Mesendoderm (in vitro differentiated cells): ENCODE results near the gene CASP8.

Experiments used
- DNase-seq: peaks from one replicate; pipeline ENCODE4 v3.0.0; 2013
- H2AK5ac ChIP-seq: 2 replicates; pipeline ENCODE4 v1.6.1; 2013; ENCODE audit warnings: low read length, inconsistent platforms
- H2BK120ac ChIP-seq: 2 replicates; pipeline ENCODE4 v1.6.1; 2013; ENCODE audit warnings: low read depth, mild to moderate bottlenecking, low read length, moderate library complexity, mixed read lengths
- H2BK15ac ChIP-seq: replicated peaks from 2 replicates; pipeline ENCODE4 v1.6.1; 2013; ENCODE audit warnings: low read depth, mild to moderate bottlenecking, moderate library complexity
- H2BK5ac ChIP-seq: 2 replicates; pipeline ENCODE4 v1.6.1; 2013; ENCODE audit warnings: low read length, inconsistent platforms
- H3K18ac ChIP-seq: 2 replicates; pipeline ENCODE4 v1.6.1; 2013; ENCODE audit warnings: mild to moderate bottlenecking, low read length, mixed read lengths
- H3K23ac ChIP-seq: one replicate; pipeline ENCODE4 v1.6.1; 2013; ENCODE audit warnings: low read length
- H3K27ac ChIP-seq: 2 replicates; pipeline ENCODE4 v1.5.1; 2013; ENCODE audit warnings: low read depth, mild to moderate bottlenecking, inconsistent platforms, low read length, moderate library complexity
- H3K27me3 ChIP-seq: 2 replicates; pipeline ENCODE4 v1.6.1; 2013; ENCODE audit warnings: low read length, control low read depth, mild to moderate bottlenecking, inconsistent platforms; ENCODE audit not compliant: insufficient read depth, poor library complexity
- H3K36me3 ChIP-seq: 2 replicates; pipeline ENCODE4 v1.6.1; 2013; ENCODE audit warnings: low read length, inconsistent platforms; ENCODE audit not compliant: control insufficient read depth, insufficient read depth
- H3K4ac ChIP-seq: one replicate; pipeline ENCODE4 v1.6.1; 2013; ENCODE audit warnings: low read depth, mild to moderate bottlenecking, low read length, moderate library complexity
- H3K4me1 ChIP-seq: 2 replicates; pipeline ENCODE4 v1.6.1; 2013; ENCODE audit warnings: low read depth, low read length, inconsistent platforms; ENCODE audit not compliant: control insufficient read depth
- H3K4me2 ChIP-seq: 2 replicates; pipeline ENCODE4 v1.6.1; 2013; ENCODE audit warnings: low read length
- H3K4me3 ChIP-seq: 2 replicates; pipeline ENCODE4 v1.5.1; 2013; ENCODE audit warnings: mild to moderate bottlenecking, low read length
- H3K56ac ChIP-seq: one replicate; pipeline ENCODE4 v1.6.1; 2013; ENCODE audit warnings: low read length
- H3K79me1 ChIP-seq: 2 replicates; pipeline ENCODE4 v1.6.1; 2013; ENCODE audit warnings: low read length, inconsistent platforms
- H3K79me2 ChIP-seq: 2 replicates; pipeline ENCODE4 v1.6.1; 2013; ENCODE audit warnings: mild to moderate bottlenecking, low read length; ENCODE audit not compliant: control insufficient read depth, insufficient read depth
- H3K9ac ChIP-seq: 2 replicates; pipeline ENCODE4 v1.6.1; 2013; ENCODE audit warnings: low read length, inconsistent platforms
- H4K5ac ChIP-seq: one replicate; pipeline ENCODE4 v1.6.1; 2013; ENCODE audit warnings: low read length
- H4K8ac ChIP-seq: one replicate; pipeline ENCODE4 v1.6.1; 2013; ENCODE audit warnings: low read depth, mild to moderate bottlenecking, control low read depth, low read length, moderate library complexity
- whole genome bisulfite sequencing: extraction: QIAGEN DNeasy Blood & Tissue Kit; methylation state at CpG from one replicate; pipeline ENCODE4 v1.1.7; 2013; ENCODE audit warnings: low lambda C conversion rate, missing lambda C conversion rate; ENCODE audit not compliant: insufficient coverage; ENCODE audit errors: extremely low coverage; 5-methylcytosine and 5-hydroxymethylcytosine counted together

The CASP8 gene

DNA sequence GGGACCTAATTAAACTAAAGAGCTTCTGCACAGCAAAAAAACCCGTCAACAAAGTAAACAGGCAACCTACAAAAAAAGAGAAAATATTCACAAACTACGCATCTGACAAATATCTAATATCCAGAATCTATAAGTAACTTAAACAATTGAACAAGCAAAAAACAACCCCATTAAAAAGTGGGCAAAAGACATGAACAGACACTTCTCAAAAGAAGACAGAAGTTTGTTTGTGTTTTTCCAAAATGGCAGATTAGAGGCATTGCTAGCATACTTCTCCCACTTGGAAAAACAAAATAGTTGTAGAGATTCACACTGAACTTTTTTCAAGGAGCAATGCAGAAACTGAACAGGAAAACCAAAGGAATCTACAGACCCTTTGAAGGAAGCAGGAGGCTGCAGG is 59.2 kb downstream of the CASP8 start:
- H3K56ac ChIP-seq = no peak overlapping the region
- H3K4ac ChIP-seq = no peak overlapping the region
- no peak overlapping the region for H4K8ac ChIP-seq
- H3K79me1 ChIP-seq = no peaks in the 10 kb centered on the region
- H2AK5ac ChIP-seq = no peak overlapping the region
- H3K27me3 ChIP-seq = no peaks in the 10 kb centered on the region
- no peak overlapping the region for H2BK5ac ChIP-seq
- H4K5ac ChIP-seq = no peak overlapping the region
- no peak overlapping the region for H3K4me2 ChIP-seq
- no peak overlapping the region for H2BK15ac ChIP-seq
- no peaks in the 10 kb centered on the region for H3K79me2 ChIP-seq
- no peaks in the 10 kb centered on the region for H3K4me1 ChIP-seq
- no peak overlapping the region for H2BK120ac ChIP-seq
- H3K23ac ChIP-seq = no peak overlapping the region
- H3K18ac ChIP-seq = no peak overlapping the region
- H3K27ac ChIP-seq = no peak overlapping the region
- no peak for DNase-seq
- no peak overlapping the region for H3K4me3 ChIP-seq
- no CpG with 5 or more reads among the region's 2 CpGs for WGBS
- no peaks in the 10 kb centered on the region for H3K36me3 ChIP-seq
- H3K9ac ChIP-seq = no peak overlapping the region

DNA sequence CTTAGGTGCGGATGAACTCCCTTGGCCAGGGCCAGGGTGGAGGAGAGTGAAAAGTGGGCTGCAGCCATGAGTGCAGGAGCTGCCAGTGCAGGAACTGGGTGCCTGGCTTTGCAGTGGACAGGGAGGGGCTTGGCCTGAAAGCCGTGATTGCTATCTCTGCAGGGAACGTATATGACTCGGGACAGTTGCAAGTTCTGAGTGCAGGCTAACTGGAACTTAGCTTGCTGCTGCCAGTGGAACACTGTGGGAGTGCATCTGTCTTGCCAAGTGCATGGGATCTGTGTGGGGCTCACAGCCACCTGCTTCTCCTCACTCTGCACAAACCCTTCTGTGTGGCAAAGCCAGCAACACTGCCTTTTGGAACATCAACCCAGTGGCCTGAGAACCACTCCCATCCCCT is 59.9 kb downstream of the CASP8 start:
- H2BK15ac ChIP-seq = no peak overlapping the region
- H3K4me2 ChIP-seq = no peak overlapping the region
- WGBS = no CpG with 5 or more reads among the region's 4 CpGs
- H3K27me3 ChIP-seq = no peaks in the 10 kb centered on the region
- no peaks in the 10 kb centered on the region for H3K4me1 ChIP-seq
- no peak overlapping the region for H3K4ac ChIP-seq
- H2BK5ac ChIP-seq = no peak overlapping the region
- H4K8ac ChIP-seq = no peak overlapping the region
- H3K36me3 ChIP-seq = no peaks in the 10 kb centered on the region
- H3K56ac ChIP-seq = no peak overlapping the region
- H3K79me2 ChIP-seq = no peaks in the 10 kb centered on the region
- H3K18ac ChIP-seq = no peak overlapping the region
- H3K9ac ChIP-seq = no peak overlapping the region
- no peak overlapping the region for H3K27ac ChIP-seq
- no peak overlapping the region for H2AK5ac ChIP-seq
- no peak overlapping the region for H3K4me3 ChIP-seq
- DNase-seq = no peak
- H2BK120ac ChIP-seq = no peak overlapping the region
- no peaks in the 10 kb centered on the region for H3K79me1 ChIP-seq
- H3K23ac ChIP-seq = no peak overlapping the region
- no peak overlapping the region for H4K5ac ChIP-seq

DNA sequence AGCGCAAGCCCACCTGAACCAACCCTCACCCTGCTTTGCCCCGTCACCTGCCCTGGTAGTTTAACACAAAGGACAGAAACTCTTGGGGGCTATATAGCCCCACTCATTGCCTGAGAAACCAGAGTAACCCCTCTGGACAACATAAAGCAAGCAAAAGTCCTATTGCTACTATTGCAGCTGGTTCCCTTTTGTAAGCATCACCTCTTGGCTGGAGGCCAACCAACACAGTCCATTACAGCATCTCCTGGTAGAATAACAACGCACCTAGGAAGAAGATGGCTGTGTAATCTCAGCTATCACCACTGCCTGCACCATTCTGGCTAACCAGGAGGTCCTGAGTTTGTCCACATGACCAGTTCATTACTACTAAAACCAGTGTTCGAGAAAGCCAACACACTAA is 60.4 kb downstream of the CASP8 start:
- Histone ChIP-seq H3K4me1 (no peaks in the 10 kb centered on the region), H3K79me1 (no peaks in the 10 kb centered on the region), H3K79me2 (no peaks in the 10 kb centered on the region), H3K36me3 (no peaks in the 10 kb centered on the region), H4K5ac (no peak overlapping the region), H2AK5ac (no peak overlapping the region), H3K18ac (no peak overlapping the region), H3K4me3 (no peak overlapping the region), H3K4me2 (no peak overlapping the region), H4K8ac (no peak overlapping the region), H3K27me3 (no peaks in the 10 kb centered on the region), H2BK15ac (no peak overlapping the region), H3K27ac (no peak overlapping the region), H3K23ac (no peak overlapping the region), H3K56ac (no peak overlapping the region), H2BK120ac (no peak overlapping the region), H3K9ac (no peak overlapping the region), H3K4ac (no peak overlapping the region), H2BK5ac (no peak overlapping the region)
- no peak for DNase-seq
- WGBS = no CpG with 5 or more reads among the region's 4 CpGs

DNA sequence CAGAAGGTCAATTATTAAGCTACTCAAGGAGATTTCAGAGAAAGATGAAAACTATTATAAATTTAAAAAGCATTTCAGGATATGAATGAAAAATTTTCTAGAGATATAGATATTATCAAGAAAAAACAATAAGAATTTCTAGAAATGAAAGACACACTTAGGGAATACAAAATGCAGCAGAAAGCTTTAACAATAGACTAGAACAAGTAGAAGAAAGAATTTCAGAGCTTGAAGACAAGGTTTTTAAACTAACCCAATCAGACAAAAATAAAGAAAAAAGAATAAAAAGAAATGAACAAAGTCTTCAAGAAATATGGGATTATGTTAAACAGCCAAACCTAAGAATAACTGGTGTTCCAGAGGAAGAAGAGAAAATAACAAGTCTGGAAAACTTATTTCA is 62.4 kb downstream of the CASP8 start:
- Histone ChIP-seq H4K5ac (no peak overlapping the region), H3K27me3 (no peaks in the 10 kb centered on the region), H3K4me1 (no peaks in the 10 kb centered on the region), H3K27ac (no peak overlapping the region), H2BK5ac (no peak overlapping the region), H2BK120ac (no peak overlapping the region), H3K79me2 (no peaks in the 10 kb centered on the region), H3K79me1 (no peaks in the 10 kb centered on the region), H3K4ac (no peak overlapping the region), H3K56ac (no peak overlapping the region), H3K4me2 (no peak overlapping the region), H3K9ac (no peak overlapping the region), H3K18ac (no peak overlapping the region), H3K23ac (no peak overlapping the region), H2BK15ac (no peak overlapping the region), H3K4me3 (no peak overlapping the region), H4K8ac (no peak overlapping the region), H3K36me3 (no peaks in the 10 kb centered on the region), H2AK5ac (no peak overlapping the region)
- no peak for DNase-seq

DNA sequence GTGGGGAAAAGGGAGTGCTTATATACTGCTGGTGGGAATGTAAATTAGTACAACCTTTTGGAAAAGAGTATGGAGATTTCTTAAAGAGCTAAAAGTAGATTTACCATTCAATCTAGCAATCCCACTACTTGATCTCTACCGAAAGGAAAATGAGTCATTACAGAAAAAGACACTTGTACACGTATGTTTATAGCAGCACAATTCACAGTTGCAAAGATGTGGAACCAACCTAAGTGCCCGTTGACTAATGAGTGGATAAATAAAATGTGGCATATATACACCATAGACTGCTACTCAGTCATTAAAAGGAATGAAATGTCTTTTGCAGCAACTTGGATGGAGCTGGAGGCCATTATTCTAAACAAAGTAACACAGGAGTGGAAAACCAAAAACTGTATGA is 67.3 kb downstream of the CASP8 start:
- H4K5ac ChIP-seq = no peak overlapping the region
- H4K8ac ChIP-seq = no peak overlapping the region
- DNase-seq = no peak
- no peak overlapping the region for H2BK5ac ChIP-seq
- no peak overlapping the region for H3K23ac ChIP-seq
- H3K36me3 ChIP-seq = no peaks in the 10 kb centered on the region
- H3K4me2 ChIP-seq = no peak overlapping the region
- no peak overlapping the region for H3K56ac ChIP-seq
- no peak overlapping the region for H2AK5ac ChIP-seq
- H3K4me1 ChIP-seq = no peaks in the 10 kb centered on the region
- H3K79me1 ChIP-seq = no peaks in the 10 kb centered on the region
- H3K9ac ChIP-seq = no peak overlapping the region
- no peaks in the 10 kb centered on the region for H3K27me3 ChIP-seq
- H3K18ac ChIP-seq = no peak overlapping the region
- WGBS = no CpG with 5 or more reads among the region's 3 CpGs
- H3K4me3 ChIP-seq = no peak overlapping the region
- no peak overlapping the region for H2BK15ac ChIP-seq
- no peak overlapping the region for H2BK120ac ChIP-seq
- H3K4ac ChIP-seq = no peak overlapping the region
- H3K79me2 ChIP-seq = no peaks in the 10 kb centered on the region
- H3K27ac ChIP-seq = no peak overlapping the region

DNA sequence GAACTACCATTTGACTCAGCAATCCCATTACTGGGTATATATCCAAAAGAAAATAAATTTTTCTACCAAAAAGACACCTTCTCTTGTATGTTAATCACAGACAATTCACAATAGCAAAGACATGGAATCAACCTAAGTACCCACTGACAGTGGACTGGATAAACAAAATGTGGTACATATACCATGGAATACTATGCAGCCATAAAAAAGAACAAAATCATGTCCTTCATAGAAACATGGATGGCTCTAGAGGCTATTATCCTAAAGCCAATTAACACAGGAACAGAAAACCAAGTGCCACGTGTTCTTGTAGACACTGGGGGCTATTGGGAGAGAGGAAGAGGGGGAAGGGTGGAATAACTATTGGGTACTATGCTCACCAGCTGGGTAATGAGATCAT is 69.1 kb downstream of the CASP8 start:
- Histone ChIP-seq H3K4ac (no peak overlapping the region), H3K56ac (no peak overlapping the region), H3K23ac (no peak overlapping the region), H4K5ac (no peak overlapping the region), H2BK15ac (no peak overlapping the region), H3K18ac (no peak overlapping the region), H2AK5ac (no peak overlapping the region), H3K27ac (no peak overlapping the region), H2BK120ac (no peak overlapping the region), H3K4me3 (no peak overlapping the region), H3K27me3 (no peaks in the 10 kb centered on the region), H3K79me1 (no peaks in the 10 kb centered on the region), H3K4me1 (no peaks in the 10 kb centered on the region), H3K9ac (no peak overlapping the region), H3K4me2 (no peak overlapping the region), H4K8ac (no peak overlapping the region), H3K79me2 (no peaks in the 10 kb centered on the region), H3K36me3 (no peaks in the 10 kb centered on the region), H2BK5ac (no peak overlapping the region)
- no peak for DNase-seq
- WGBS = no CpG with 5 or more reads among the region's 1 CpG
